Natural killer cell treated with Interleukin-12 subunit alpha and Interleukin-12 subunit beta and Interleukin-15 and Interleukin-18, amount 100 ng/mL, for 72 hours (primary cell): Measurements from ENCODE around the gene IL4I1. TPM values are rescaled to one million over a fixed set of nuclear protein-coding genes. Genes with fewer than 3 reads are reported as not detected.
"Not testable (repeated sequence)": the region's sequence is repeated elsewhere in the genome, so short reads cannot be mapped to it uniquely, and the experiment has no call there.

Source experiments
- ATAC-seq, 2 donors: fragments of 150-1000 bp; cut with Tn5 transposase in 1 of 2; sonication (Bioruptor Pico), chemical (Tn5 transposase) in 1 of 2; 2 replicates each; pipeline ENCODE4 v1.10.0; 2021
- DNase-seq: peaks from one replicate; pipeline ENCODE4 v3.0.0; 2022; ENCODE audit warnings: low spot score
- H3K27ac Mint-ChIP-seq, 2 donors: 1 replicate in 1 of 2; 2 replicates in 1 of 2; pipeline ENCODE4 v1.8.0; 2022; ENCODE audit warnings: mixed read lengths in 2 of 2, mild to moderate bottlenecking in 1 of 2, moderate library complexity in 1 of 2
- H3K27me3 Mint-ChIP-seq, 2 donors: 1 replicate in 1 of 2; 2 replicates in 1 of 2; pipeline ENCODE4 v1.8.0; 2022; ENCODE audit warnings: mixed read lengths in 2 of 2
- H3K36me3 Mint-ChIP-seq: one replicate; pipeline ENCODE4 v1.8.0; 2022; ENCODE audit warnings: mixed read lengths
- H3K4me1 Mint-ChIP-seq, 2 donors: 1 replicate in 1 of 2; 2 replicates in 1 of 2; pipeline ENCODE4 v1.8.0; 2022; ENCODE audit warnings: low read depth in 2 of 2, mixed read lengths in 2 of 2, mild to moderate bottlenecking in 1 of 2
- H3K4me3 Mint-ChIP-seq: one replicate; pipeline ENCODE4 v1.8.0; 2022; ENCODE audit warnings: mixed read lengths
- H3K9me3 Mint-ChIP-seq: 2 replicates; pipeline ENCODE4 v1.8.0; 2022; ENCODE audit warnings: mixed read lengths
- total RNA-seq, 2 donors: library from RNA; stranded (reverse); gene quantifications; one replicate each; pipeline ENCODE4 v1.2.3, GENCODE V29; 2022

The IL4I1 gene
- total RNA-seq, 2 donors from 2014 or later: 2.4 to 15.1 TPM

DNA sequence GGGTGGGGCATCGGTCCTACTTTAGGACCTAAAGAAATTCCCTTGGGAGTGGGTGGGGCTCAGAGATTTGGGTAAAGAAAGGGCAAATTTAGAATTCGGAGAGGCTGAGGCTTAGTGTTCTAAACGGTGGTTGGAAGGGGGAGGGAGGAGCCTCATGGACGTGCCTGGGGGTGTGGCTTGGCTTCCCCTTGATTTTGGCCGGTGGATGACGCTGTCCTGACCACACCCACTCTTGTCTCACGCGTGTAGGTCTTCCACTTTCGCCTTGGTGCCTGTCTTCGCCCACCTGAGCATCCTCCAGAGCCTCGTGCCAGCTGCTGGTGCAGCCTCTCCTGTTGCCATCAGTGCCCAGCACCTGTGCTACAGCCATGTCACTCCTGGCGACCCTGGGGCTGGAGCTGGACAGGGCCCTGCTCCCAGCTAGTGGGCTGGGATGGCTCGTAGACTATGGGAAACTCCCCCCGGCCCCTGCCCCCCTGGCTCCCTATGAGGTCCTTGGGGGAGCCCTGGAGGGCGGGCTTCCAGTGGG, 33.9 kb upstream of the IL4I1 start:
- Mint-ChIP-seq H3K9me3 (peaks cover 4% of the 10 kb centered on the region), H3K4me3 (peak overlapping the region; percentile 97), H3K27me3 (no peaks in the 10 kb centered on the region), H3K27ac (peak overlapping the region; percentile 89 to 93), H3K4me1 (peaks cover 61 to 64% of the 10 kb centered on the region in 2 donors), H3K36me3 (peaks cover 21% of the 10 kb centered on the region)
- DNase-seq (peak; percentile 55), ATAC-seq (no peak)

DNA sequence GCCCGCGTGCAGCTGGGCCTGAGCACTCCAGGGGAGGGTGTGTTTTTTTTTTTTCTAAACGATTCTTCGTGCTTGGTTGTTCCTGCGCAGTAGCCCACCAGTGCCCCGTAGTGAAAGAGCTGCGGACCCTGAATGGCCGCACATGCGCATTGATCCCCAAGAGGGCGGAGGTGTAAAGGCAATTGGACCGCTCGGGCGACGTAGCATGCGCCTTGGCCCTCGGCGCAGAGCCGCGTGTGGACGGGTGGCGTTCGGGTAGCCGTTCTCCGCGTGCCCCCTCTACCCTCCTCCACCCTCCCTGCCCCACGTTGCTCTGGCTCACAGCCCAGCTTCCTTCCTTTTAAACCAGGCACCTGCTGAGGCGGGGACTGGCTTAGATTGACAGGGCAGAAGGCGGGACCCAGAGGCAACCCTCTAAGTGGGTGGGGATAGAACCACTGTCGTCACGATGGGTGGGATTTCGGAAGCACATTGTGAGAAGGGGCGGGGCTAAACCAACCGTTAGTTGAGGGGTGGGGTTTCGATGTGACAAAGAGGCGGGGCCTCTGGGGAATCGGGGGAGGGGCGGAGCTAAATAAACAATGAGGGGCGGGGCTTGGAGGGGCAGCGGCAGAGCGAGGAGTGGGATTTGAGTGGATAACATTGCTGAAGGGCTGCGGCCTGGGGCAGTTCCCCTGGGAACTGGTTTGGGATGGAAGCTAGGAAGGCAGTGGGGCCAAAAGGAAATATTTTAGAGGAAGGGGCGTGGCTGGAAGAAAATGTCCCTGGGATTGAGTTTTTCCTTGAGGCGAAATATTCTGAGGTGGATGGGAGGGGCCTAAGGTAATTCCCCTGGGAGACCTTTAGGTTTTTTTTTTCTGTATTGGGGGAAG, 33.2 kb upstream of the IL4I1 start:
- DNase-seq (peak; percentile 92), ATAC-seq (peak; percentile 92 to 93)
- H3K36me3 Mint-ChIP-seq: peaks cover 24% of the 10 kb centered on the region
- H3K4me1 Mint-ChIP-seq: peaks cover 64 to 67% of the 10 kb centered on the region in 2 donors
- H3K27ac Mint-ChIP-seq: peak overlapping the region; percentile 89 to 93
- H3K4me3 Mint-ChIP-seq: peak overlapping the region; percentile 97
- H3K9me3 Mint-ChIP-seq: peaks cover 4% of the 10 kb centered on the region
- H3K27me3 Mint-ChIP-seq: no peaks in the 10 kb centered on the region

DNA sequence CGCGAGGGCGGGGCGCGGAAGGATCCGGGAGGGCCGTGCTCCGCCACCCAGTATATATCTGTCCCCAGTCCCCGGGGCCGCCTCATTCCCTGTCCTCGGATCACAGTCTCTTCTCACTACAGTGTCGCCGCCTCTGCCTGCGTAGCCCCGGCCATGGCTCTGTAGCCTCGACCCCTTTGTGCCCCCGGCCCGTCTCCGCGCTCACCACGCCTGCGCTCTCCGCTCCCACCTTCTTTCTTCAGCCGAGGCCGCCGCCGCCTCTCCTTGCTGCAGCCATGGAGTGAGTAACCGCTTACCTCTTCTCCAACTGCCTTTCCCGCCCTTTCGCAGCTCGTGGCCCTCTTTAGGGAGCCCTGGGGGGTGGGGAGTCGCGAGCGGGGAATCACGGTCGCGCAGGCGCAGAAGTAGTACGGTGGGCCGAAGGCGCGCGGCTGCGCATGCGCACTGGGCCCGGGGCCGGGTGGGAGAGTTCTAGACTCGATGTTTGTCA, 32.5 kb upstream of the IL4I1 start, which contains the start of the genes ATF5 and NUP62:
TSS of gene ATF5 (plus strand) at position 85 of the 490 bp plus-strand sequence. CDS start 1,646 bp downstream, outside the sequence.
TSS of gene NUP62 (minus strand) at position 384 of the 490 bp plus-strand sequence. CDS start 19,697 bp downstream, outside the sequence.
- DNase-seq (peak; percentile 91), ATAC-seq (peak; percentile 71 to 73)
- peaks cover 64 to 67% of the 10 kb centered on the region in 2 donors for H3K4me1 Mint-ChIP-seq
- no peaks in the 10 kb centered on the region for H3K27me3 Mint-ChIP-seq
- peak within 1 kb of the TSS; percentile 89 to 93 for H3K27ac Mint-ChIP-seq
- H3K36me3 Mint-ChIP-seq: peaks cover 24% of the 10 kb centered on the region
- H3K4me3 Mint-ChIP-seq: peak within 1 kb of the TSS; percentile 97
- peaks cover 4% of the 10 kb centered on the region for H3K9me3 Mint-ChIP-seq

DNA sequence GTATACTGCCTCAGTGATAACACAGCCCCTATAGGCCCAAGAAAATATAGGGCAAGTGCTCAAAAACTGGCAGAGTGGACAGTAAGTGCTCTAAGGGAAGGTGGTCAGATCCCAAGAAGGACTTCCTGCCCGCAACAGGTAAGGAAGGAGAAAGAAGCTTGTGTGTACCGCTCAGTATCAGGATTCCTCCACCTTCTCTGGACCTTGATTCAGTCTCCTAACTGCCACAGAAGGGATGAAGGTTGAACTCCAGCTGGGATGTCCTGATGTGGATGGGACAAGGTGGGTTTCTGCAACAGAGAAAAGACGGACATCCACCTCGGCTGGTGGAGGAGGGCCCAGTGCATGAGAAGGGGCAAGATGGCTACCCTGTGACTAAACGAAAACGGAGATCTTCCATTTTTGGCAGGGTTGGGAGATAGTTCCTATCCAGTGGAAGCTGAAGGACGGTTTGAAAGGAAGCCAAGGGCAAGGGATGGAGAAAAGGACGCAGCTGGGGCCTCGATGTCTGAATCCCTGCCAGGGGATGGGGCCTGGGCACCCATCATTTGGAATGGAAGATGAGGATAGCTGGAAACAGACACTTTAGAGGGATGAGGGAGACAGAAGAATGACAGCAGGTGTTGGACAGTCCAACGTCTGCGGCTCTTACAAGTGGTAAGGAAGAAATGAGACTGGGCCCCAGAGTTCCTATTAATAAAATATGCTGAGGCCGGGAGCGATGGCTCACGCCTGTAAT, 31.0 kb upstream of the IL4I1 start:
- H3K9me3 Mint-ChIP-seq: peaks cover 4% of the 10 kb centered on the region
- H3K27ac Mint-ChIP-seq: peak overlapping the region; percentile 89 to 93
- peak overlapping the region; percentile 97 for H3K4me3 Mint-ChIP-seq
- peaks cover 58 to 63% of the 10 kb centered on the region in 2 donors for H3K4me1 Mint-ChIP-seq
- DNase-seq (no peak), ATAC-seq (no peak)
- no peaks in the 10 kb centered on the region for H3K27me3 Mint-ChIP-seq
- H3K36me3 Mint-ChIP-seq: peaks cover 24% of the 10 kb centered on the region

DNA sequence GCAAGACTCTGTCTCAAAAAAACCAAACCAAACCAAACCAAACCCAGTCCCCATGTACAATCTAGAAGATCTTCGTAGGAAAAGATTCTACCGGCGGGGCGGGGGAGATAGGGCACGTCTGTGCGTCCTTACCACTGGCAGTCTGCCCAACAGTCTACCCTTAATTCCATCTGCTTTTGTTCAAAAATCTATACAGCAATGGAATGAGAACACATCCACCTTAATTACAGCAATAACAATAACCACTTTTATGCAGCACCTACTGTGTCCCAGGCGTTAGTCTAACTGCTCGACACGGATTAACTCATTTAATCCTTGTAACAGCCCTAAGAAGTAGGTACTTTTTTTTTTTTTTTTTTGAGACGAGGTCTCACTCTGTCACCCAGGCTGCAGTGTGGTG, 29.8 kb upstream of the IL4I1 start:
- peaks cover 24% of the 10 kb centered on the region for H3K36me3 Mint-ChIP-seq
- no peak overlapping the region for H3K27ac Mint-ChIP-seq
- no peaks in the 10 kb centered on the region for H3K9me3 Mint-ChIP-seq
- H3K27me3 Mint-ChIP-seq: no peaks in the 10 kb centered on the region
- ATAC-seq (no peak), DNase-seq (no peak)
- H3K4me3 Mint-ChIP-seq: peak overlapping the region; percentile 32
- H3K4me1 Mint-ChIP-seq: peaks cover 58 to 61% of the 10 kb centered on the region in 2 donors

DNA sequence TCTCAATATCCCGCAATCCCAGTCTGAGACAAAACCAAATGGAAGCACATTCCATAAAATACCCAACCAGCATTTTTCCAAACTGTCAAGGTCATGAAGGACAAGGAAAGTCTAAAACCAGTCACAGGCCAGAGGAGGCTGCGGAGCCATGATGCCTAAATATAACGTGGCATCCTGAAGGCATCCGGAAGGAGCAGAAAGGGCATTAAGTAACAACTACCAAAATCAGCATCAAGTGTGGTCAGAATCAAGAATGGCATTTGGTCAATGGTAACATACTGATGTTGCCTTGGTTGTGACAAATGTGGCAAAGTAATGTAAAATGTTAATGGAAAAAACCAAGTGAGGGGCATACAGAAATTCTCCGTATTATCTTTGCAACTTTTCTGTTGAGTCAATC, 28.8 kb upstream of the IL4I1 start:
- no peaks in the 10 kb centered on the region for H3K27me3 Mint-ChIP-seq
- H3K36me3 Mint-ChIP-seq: peaks cover 24% of the 10 kb centered on the region
- H3K9me3 Mint-ChIP-seq: no peaks in the 10 kb centered on the region
- no peak overlapping the region for H3K4me3 Mint-ChIP-seq
- no peak overlapping the region for H3K27ac Mint-ChIP-seq
- peaks cover 53 to 56% of the 10 kb centered on the region in 2 donors for H3K4me1 Mint-ChIP-seq
- ATAC-seq: no peak
- DNase-seq: peak; percentile 2

DNA sequence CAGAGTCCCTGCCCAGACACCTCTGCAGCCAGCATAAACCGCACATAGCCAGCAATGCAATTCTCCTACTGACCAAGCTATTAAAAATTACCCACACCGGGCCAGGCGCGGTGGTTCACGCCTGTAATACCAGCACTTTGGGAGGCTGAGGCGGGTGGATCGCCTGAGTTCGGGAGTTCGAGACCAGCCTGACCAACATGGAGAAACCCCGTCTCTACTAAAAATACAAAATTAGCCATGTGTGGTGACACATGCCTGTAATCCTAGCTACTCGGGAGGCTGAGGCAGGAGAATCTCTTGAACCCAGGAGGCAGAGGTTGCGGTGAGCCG, 28.2 kb upstream of the IL4I1 start:
- H3K4me3 Mint-ChIP-seq: not testable (repeated sequence)

DNA sequence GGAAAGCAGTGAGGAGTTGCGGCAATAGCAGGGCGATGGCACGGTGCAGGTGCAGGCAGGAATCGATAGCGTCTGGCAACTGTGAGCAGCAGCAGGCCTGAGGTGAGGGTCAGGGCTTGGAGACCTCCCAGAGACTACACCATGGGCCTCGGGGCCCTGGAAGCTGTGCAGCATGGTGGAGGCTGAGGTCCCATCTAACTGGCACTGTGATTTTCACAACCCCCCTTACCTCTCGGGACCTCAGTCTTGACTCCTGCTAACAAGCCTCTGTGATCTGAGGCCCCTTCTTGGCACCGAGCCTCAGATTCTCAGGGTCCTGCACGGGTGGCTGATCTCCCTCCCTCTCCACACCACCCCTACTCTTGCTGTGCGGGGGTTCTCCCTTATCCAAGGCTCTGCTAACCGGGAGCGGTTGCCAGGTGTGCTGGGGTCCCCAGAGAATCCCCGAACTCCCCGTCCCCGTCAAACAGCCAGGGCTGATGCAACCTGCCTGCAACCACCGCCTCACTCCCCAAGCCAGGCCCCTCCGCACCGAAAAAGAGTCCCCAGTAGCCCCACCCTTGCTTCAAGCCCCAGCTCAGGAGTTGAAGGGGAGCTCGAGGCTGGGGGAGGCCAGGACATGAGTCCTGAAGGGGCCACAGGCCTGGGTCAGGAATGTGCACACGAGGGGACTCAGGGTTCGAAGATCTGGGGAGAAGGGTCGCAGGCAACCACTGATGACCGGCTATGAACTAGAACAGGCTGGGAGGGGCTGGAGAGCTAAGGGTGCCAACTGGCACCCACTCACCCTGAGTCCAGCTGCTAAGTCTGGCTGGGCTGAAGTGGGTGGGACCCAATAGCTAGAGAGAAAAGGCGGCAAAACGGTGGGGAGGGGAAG, 27.6 kb upstream of the IL4I1 start:
- Mint-ChIP-seq H3K4me1 (peaks cover 45 to 50% of the 10 kb centered on the region in 2 donors), H3K9me3 (no peaks in the 10 kb centered on the region), H3K36me3 (peaks cover 22% of the 10 kb centered on the region), H3K4me3 (no peak overlapping the region), H3K27me3 (no peaks in the 10 kb centered on the region), H3K27ac (no peak overlapping the region)
- no peak for ATAC-seq
- peak; percentile 62 for DNase-seq

More for the DNA sequence above, 28.2 kb upstream of the IL4I1 start:
- not testable (repeated sequence) for DNase-seq, H3K27me3 Mint-ChIP-seq, ATAC-seq, H3K9me3 Mint-ChIP-seq, H3K27ac Mint-ChIP-seq
- Mint-ChIP-seq H3K36me3 (peaks cover 24% of the 10 kb centered on the region), H3K4me1 (peaks cover 51 to 53% of the 10 kb centered on the region in 2 donors)

DNA sequence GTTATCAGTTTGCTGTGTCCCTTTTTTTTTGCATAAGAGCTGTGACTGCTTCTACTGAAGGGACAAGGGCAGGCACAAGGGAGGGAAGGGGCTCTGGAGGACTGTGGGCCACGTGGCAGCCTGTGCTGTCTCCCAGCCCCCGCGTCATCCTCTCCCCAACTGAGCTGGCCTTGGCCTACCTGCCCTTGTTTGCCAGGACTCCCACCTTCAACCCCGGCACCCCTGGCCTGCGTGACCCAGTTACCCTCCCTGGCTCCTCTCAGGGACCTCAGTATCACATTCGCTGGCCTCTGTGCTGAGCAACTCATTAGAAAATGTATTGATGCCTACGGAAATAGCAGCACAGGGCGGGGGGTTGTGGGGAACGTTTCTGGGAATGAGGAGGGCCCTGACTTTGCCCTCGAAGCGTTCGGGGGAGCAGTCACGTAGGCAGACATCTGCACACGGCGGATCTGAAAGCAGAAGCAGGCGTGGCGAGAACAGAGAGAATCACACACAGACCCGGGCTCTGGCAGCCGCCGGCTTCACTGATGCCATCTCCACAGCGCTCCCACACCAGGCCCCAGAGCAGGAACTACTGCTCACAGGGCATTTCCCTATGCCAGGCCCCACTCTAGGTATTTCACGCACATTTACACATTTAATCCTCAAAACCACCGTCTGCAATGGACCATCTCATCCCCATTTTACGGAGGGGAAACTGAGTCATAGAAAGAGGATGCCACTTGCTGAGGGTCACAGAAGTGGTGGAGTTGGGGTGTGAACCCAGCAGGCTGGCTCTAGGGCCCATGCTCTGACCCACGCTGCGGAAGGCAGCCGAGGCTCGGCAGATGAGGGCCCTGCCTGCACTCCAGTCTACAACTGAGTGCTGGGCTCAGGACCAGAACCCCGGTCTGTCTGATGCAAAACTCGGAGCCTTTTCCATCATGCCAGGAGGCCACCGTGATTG, 26.6 kb upstream of the IL4I1 start:
- Mint-ChIP-seq H3K36me3 (peaks cover 13% of the 10 kb centered on the region), H3K27me3 (no peaks in the 10 kb centered on the region), H3K4me1 (peaks cover 37 to 47% of the 10 kb centered on the region in 2 donors), H3K27ac (no peak overlapping the region), H3K9me3 (no peaks in the 10 kb centered on the region), H3K4me3 (no peak overlapping the region)
- DNase-seq (peak; percentile 45), ATAC-seq (no peak)

DNA sequence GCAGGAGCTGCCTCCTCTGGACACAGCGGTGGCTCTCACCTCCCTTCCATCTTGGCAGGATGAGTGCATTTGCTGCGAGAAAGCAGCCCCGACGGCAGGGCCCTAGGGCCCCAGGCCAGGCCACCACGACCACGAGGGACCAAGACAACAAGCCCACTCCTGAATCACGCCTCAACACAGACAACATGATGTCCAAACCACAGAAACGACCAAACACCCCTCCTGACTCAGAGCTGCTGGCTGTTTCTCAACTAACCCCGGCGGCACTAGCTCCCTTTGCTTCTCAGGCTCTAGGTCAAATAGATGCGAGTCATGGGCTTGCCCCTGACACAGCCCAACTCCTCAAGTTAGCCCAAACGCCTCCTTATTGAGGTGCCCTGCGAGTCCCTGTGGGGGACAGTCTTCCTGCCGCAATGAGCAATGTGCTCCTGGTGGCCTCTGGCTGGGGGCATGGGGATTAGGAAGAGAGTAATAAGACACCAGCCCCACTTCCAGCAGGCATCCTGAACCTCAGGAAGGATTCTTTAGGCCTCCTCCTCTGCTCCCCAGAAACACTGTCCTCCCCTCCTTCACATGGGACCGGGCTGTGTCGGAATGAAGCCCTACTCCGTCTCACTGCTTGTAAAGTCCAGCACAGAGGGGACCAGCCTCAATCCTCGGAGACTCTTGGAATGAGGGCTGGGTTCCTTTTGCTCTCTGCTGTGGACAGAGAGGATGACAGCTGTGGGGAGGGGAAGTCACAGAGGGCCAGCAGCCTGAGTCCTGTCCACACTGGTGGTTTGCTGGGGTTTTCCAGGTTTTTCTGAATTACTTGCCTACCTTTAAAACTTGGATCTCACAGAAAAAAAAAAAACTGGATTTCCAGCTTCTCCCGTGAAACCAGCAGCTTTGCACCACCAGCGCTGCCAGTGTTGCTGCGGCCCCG, 25.4 kb upstream of the IL4I1 start:
- H3K36me3 Mint-ChIP-seq: peaks cover 4% of the 10 kb centered on the region
- peak overlapping the region; percentile 62 for H3K4me3 Mint-ChIP-seq
- peak overlapping the region; percentile 48 to 81 for H3K27ac Mint-ChIP-seq
- H3K4me1 Mint-ChIP-seq: peaks cover 29 to 40% of the 10 kb centered on the region in 2 donors
- no peaks in the 10 kb centered on the region for H3K27me3 Mint-ChIP-seq
- peak; percentile 60 for DNase-seq
- ATAC-seq: peak; percentile 82 to 83
- no peaks in the 10 kb centered on the region for H3K9me3 Mint-ChIP-seq

DNA sequence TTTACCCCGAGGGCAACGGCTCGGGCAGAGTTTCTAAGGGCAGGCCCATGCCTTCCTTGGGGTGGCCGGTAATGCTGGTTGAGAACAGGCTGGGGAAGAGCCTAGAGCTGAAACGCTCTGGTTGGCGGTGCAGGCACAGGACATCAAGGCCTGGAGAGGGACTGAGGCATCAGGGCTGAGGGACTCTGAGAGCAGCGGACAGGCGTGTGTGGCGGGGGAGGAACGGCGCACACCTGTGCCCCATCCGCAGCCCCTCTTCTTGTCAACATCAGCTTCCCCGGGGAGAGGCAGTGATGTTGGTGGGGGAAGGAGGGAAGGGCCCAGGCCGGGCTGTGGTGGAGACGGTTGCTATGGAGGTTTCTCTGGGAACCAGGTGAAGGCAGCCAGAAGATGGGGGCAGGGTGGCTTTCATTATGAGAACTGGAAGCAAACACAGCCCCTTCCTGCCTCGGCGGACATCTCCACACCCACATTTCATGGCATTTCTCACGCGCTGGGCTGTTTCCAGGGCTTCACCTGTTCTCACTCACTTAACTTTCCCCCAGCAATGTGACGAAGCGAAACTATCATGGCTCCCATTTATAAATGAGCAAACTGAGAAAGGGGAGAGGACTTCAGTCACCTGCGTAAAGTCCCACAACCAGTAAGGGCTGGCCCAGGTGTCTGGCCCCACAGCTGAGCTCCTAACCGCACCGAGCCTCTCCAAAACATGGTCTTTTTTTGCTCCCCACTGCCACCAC, 24.1 kb upstream of the IL4I1 start:
- peak overlapping the region; percentile 48 to 81 for H3K27ac Mint-ChIP-seq
- H3K4me1 Mint-ChIP-seq: peaks cover 29 to 39% of the 10 kb centered on the region in 2 donors
- H3K27me3 Mint-ChIP-seq: no peaks in the 10 kb centered on the region
- H3K4me3 Mint-ChIP-seq: no peak overlapping the region
- ATAC-seq (no peak), DNase-seq (peak; percentile 42)
- no peaks in the 10 kb centered on the region for H3K9me3 Mint-ChIP-seq
- H3K36me3 Mint-ChIP-seq: peaks cover 4% of the 10 kb centered on the region
